Kidney epithelial cell (primary cell): ENCODE results near the gene LRRC3B. TPM values are rescaled to one million over a fixed set of nuclear protein-coding genes. Genes with fewer than 3 reads are reported as not detected.
A peak's percentile ranks its signal among the peaks of the same experiment; 100 is the strongest.

Experiments used
- DNase-seq: peaks from one replicate; pipeline ENCODE4 v3.0.0-alpha.2; 2010; ENCODE audit warnings: low read depth
- H3K27me3 ChIP-seq: 2 replicates; pipeline ENCODE4 v1.6.0; 2011; ENCODE audit warnings: low read length; ENCODE audit not compliant: control insufficient read depth, insufficient read depth
- H3K36me3 ChIP-seq: 2 replicates; pipeline ENCODE4 v1.5.1; 2011; ENCODE audit warnings: low read length; ENCODE audit not compliant: control insufficient read depth, insufficient read depth
- H3K4me3 ChIP-seq: 2 replicates; pipeline ENCODE4 v1.5.1; 2011; ENCODE audit warnings: low read depth, mild to moderate bottlenecking, control low read depth, low read length
- total RNA-seq: library from RNA; depleted of rRNA; stranded (reverse); fragments of >200 nt; gene quantifications from 2 replicates; pipeline ENCODE4 v1.2.3, GENCODE V29; 2015
- TF ChIP-seq, protein P1 (sequence below): IDR thresholded peaks from 2 replicates; pipeline ENCODE4 v1.5.1; 2011; ENCODE audit warnings: mild to moderate bottlenecking, moderate library complexity, low read length, control low read depth, inconsistent platforms; ENCODE audit not compliant: insufficient read depth, poor library complexity, severe bottlenecking

Gene LRRC3B
- total RNA-seq, 1 donor from 2014 or later, result not detected

DNA sequence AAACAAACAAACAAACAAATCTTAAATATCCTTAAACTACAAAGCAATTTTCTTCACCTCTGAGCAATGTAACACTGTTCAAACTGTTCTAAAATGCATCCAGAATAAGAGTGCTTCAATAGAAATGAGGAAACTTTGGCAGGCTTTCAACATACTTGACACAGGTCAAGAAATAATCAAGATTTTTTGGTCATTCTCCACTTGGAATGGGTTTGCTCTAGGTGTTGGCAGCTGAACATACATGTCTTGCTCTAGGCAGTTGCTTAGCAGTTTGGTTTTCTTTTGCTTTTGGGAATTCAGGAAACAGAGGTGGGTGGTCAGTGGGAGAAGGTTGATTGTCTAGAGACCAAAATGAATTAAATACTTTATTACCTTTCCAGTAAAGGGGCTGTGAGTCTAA is 1.4 kb upstream of the LRRC3B start:
- Histone ChIP-seq H3K4me3 (no peak overlapping the region), H3K36me3 (no peaks in the 10 kb centered on the region), H3K27me3 (peaks cover 40% of the 10 kb centered on the region)
- TF ChIP-seq, protein P1, sequence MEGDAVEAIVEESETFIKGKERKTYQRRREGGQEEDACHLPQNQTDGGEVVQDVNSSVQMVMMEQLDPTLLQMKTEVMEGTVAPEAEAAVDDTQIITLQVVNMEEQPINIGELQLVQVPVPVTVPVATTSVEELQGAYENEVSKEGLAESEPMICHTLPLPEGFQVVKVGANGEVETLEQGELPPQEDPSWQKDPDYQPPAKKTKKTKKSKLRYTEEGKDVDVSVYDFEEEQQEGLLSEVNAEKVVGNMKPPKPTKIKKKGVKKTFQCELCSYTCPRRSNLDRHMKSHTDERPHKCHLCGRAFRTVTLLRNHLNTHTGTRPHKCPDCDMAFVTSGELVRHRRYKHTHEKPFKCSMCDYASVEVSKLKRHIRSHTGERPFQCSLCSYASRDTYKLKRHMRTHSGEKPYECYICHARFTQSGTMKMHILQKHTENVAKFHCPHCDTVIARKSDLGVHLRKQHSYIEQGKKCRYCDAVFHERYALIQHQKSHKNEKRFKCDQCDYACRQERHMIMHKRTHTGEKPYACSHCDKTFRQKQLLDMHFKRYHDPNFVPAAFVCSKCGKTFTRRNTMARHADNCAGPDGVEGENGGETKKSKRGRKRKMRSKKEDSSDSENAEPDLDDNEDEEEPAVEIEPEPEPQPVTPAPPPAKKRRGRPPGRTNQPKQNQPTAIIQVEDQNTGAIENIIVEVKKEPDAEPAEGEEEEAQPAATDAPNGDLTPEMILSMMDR, result no peak
- DNase-seq, result no peak

DNA sequence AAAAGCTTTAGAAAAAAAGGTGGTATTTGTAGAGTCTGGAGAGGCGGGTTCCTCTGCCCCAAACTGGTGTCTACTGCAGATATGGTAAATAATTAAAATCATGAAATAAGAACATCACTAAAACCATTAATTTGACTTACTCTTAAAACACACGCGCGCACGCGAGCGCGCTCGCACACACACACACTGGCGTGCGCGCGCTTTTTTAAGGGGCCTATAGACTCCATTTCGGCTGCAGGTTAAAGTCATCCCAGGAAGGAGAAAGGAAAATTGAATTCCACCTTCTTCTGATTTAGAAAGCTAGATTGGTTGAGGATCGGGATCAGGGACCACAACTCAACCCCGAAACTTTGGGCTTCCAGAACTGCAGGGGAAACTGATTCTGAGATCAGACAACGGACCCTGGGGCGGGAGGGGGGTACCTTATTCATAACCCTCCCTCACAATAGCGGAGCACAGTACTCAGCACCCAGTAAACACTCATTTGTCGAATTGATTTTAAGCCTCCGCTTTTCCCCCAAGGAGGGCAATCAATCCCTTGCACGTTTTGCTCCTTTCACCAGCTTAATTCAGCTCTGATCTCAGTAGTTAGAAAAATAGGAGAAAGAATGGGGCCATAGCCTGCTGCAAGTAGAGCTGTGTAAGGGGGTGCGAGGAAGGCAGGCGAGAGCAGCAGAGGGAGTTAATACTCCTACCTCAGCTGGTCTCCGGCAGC is 509 bp upstream of the LRRC3B start:
- H3K27me3 ChIP-seq, result peaks cover 40% of the 10 kb centered on the region
- no peaks in the 10 kb centered on the region for H3K36me3 ChIP-seq
- no peak for DNase-seq
- peak overlapping the region; percentile 26 for H3K4me3 ChIP-seq
- TF ChIP-seq, protein P1, result no peak

DNA sequence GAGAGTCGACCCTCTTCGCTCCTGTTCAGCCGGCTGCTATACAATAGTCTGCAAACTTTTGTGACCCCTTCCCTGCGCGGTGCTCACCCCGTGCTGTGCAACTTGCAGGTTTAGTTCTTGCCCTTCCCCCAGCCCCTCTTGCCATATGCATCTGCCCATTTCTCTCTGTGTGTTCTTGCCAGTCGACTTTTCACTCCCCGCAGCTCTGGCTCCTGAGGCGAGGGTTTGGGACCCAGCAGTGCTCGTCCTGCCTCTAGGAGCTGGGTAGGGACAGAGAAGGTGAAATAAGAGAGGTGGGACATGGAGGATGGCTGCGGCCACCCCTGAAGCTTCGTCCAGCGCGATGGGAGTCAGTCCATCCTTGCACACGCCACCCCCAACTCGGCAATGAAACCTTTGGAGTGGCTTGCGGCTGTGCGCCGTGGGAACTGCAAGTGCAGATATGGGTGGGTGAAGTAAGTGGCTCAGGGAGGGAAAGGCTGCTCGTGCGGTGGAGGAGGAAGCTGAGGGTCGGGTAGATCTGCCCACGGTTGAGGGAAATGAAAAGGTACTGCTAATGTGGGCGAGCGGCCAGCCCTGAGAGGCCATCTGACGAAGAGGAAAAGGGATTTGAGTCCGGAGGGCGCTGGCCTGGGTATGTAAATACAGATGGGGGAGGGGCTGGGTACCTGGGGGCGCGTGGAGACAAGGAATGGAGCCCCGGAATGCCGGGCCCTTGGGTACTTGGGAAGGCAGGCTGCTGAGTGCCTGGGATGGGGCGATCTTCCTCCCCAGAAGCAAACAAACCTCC is 1.0 kb downstream of the LRRC3B start:
- Histone ChIP-seq H3K4me3 (no peak overlapping the region), H3K36me3 (no peaks in the 10 kb centered on the region), H3K27me3 (peaks cover 40% of the 10 kb centered on the region)
- TF ChIP-seq, protein P1, result no peak
- DNase-seq, result no peak

DNA sequence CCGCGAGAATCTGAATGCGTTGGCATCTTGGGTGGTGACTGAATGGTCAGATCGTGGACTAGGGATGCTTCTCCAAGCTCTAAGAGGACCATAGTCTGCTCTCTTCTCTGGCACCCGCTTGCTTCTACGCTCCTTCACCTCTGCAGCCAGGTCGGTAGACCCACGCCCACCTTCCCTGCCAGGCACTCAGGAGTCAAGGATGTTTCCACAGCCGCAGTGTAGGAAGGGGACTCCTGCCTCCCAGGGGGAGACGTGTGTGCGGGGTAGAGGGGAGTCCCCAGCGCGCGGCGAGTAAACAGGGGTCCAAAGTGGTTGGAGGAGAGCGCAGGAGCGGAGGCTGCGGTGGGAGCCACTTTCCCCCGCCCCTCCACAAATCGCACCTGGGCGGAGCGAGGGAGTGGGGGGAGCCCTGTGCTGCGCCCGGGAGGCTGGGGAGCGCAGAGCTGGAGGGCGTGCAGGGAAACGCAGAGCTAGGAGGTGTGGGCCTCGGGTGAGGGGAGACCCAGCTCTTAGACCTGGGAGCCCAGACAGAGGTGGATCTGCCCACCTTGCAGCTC is 1.7 kb downstream of the LRRC3B start:
- H3K27me3 ChIP-seq, result peaks cover 40% of the 10 kb centered on the region
- H3K4me3 ChIP-seq, result no peak overlapping the region
- no peak for DNase-seq
- H3K36me3 ChIP-seq, result no peaks in the 10 kb centered on the region
- TF ChIP-seq, protein P1, result no peak

DNA sequence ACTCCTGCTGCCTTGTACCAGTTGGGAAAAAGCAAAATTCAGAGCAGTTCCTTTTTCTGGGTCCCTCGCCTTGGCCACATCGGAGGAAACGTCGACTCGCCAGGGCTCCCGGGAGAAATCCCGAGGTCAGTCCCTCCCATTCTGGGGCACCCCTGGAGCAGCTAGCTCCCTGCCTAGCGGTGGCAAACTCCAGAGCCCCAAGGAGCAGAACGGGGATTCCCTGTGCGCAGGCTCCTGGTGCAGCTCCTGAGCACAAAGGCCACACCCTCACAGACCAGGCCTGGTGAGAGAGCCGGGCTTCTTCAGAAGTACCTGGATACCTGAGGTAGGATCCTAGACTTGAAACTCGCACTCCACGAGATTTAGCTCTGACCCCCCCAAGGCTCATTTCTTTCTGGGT is 2.6 kb downstream of the LRRC3B start:
- peaks cover 40% of the 10 kb centered on the region for H3K27me3 ChIP-seq
- no peak overlapping the region for H3K4me3 ChIP-seq
- no peak for DNase-seq
- H3K36me3 ChIP-seq, result no peaks in the 10 kb centered on the region
- TF ChIP-seq, protein P1, result no peak
